22Rv1 (cell line): ENCODE results near the gene AATF.

Source experiments
- ZFX ChIP-seq: fragments of 450-650 bp; IDR thresholded peaks from 2 replicates; pipeline ENCODE4 v1.6.1; 2017; ENCODE audit warnings: antibody characterized with exemption, borderline replicate concordance
- TF ChIP-seq, protein P1 (sequence below): fragments of 450-650 bp; IDR thresholded peaks from 2 replicates; pipeline ENCODE4 v1.5.1; 2017; ENCODE audit warnings: mild to moderate bottlenecking

DNA sequence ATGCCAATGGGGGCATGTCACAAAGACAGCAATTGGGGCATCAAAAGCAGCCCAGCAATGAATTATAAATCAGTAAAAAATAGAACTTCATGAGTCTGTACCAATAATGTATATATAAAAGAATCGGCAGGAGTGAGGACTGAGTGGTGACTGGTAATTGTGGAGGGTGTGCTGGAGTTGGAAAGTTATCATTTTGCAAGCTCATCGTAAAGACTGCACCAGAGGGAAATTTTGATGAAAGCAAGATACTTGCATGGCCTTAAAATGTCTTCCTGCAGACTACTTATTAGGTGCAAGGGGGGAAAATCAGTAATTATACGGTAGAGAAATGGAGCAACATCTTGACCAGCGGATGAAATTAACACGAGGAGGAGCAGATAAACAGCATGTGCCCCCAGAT lies 138.9 kb downstream of the AATF start:
- TF ChIP-seq, protein P1, sequence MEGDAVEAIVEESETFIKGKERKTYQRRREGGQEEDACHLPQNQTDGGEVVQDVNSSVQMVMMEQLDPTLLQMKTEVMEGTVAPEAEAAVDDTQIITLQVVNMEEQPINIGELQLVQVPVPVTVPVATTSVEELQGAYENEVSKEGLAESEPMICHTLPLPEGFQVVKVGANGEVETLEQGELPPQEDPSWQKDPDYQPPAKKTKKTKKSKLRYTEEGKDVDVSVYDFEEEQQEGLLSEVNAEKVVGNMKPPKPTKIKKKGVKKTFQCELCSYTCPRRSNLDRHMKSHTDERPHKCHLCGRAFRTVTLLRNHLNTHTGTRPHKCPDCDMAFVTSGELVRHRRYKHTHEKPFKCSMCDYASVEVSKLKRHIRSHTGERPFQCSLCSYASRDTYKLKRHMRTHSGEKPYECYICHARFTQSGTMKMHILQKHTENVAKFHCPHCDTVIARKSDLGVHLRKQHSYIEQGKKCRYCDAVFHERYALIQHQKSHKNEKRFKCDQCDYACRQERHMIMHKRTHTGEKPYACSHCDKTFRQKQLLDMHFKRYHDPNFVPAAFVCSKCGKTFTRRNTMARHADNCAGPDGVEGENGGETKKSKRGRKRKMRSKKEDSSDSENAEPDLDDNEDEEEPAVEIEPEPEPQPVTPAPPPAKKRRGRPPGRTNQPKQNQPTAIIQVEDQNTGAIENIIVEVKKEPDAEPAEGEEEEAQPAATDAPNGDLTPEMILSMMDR, result no peak
- no peak for TF ChIP-seq ZFX
